Caki2 (cell line): ENCODE results near the gene LCAT. TPM values are rescaled to one million over a fixed set of nuclear protein-coding genes. Genes with fewer than 3 reads are reported as not detected.
"Not testable (repeated sequence)": the region's sequence is repeated elsewhere in the genome, so short reads cannot be mapped to it uniquely, and the experiment has no call there.

Source experiments
- DNase-seq: peaks from one replicate; pipeline ENCODE4 v3.0.0-alpha.2; 2015; ENCODE audit warnings: low read depth
- in situ Hi-C: cut with HindIII; loops from 2 replicates; pipeline ENCODE4 v1.10.0; 2016; ENCODE audit warnings: low sequenced_read_pairs, low pct_unique_long_range_greater_than_20kb, mixed read lengths
- total RNA-seq: library from RNA; depleted of rRNA; stranded (reverse); fragments of >200 nt; shearing (Covaris generic); gene quantifications from 2 replicates; pipeline ENCODE4 v1.2.3, GENCODE V29; 2014; ENCODE audit warnings: low replicate concordance

Gene LCAT
- total RNA-seq, 1 experiment from 2014 or later, result 1.7 TPM

- no peak for DNase-seq
- in situ Hi-C loops, result no loop called here
Measured at GRCh38 chr16:67924140-67924906, 19.6 kb downstream of the LCAT start.

- in situ Hi-C loops, result no loop called here
- no peak for DNase-seq
Measured at GRCh38 chr16:67923414-67924116, 20.4 kb downstream of the LCAT start.

GRCh38 chr16:67922740-67923139, 21.2 kb downstream of the LCAT start:
- in situ Hi-C loops, result no loop called here

GRCh38 chr16:67922221-67922620, 21.7 kb downstream of the LCAT start:
- in situ Hi-C loops, result no loop called here
- DNase-seq, result no peak

More at GRCh38 chr16:67922740-67923139, 21.2 kb downstream of the LCAT start:
- DNase-seq, result no peak

GRCh38 chr16:67919622-67920221, 24.2 kb downstream of the LCAT start:
- in situ Hi-C loops, result no loop called here
- DNase-seq, result no peak

- peak; percentile 41 for DNase-seq
- in situ Hi-C loops, result no loop called here
Measured at GRCh38 chr16:67917852-67918236, 26.1 kb downstream of the LCAT start.

- DNase-seq, result no peak
- in situ Hi-C loops, result no loop called here
Measured at GRCh38 chr16:67917140-67917851, 26.6 kb downstream of the LCAT start.

GRCh38 chr16:67915831-67916723, 27.8 kb downstream of the LCAT start:
- no peak for DNase-seq
- in situ Hi-C loops, result no loop called here

GRCh38 chr16:67915496-67915769, 28.5 kb downstream of the LCAT start:
- DNase-seq, in situ Hi-C loops: not testable (repeated sequence)

- in situ Hi-C loops, result no loop called here
- no peak for DNase-seq
Measured at GRCh38 chr16:67914758-67915495, 29.0 kb downstream of the LCAT start.

GRCh38 chr16:67910158-67910557, 33.8 kb downstream of the LCAT start:
- DNase-seq, result no peak
- in situ Hi-C loops, result no loop called here

GRCh38 chr16:67909056-67909742, 34.7 kb downstream of the LCAT start:
- in situ Hi-C loops, result no loop called here
- no peak for DNase-seq

GRCh38 chr16:67907397-67908180, 36.3 kb downstream of the LCAT start:
- in situ Hi-C loops, result no loop called here
- DNase-seq, result no peak

GRCh38 chr16:67902831-67903230, 41.1 kb downstream of the LCAT start:
- DNase-seq, result no peak
- in situ Hi-C loops, result no loop called here

GRCh38 chr16:67901734-67902133, 42.2 kb downstream of the LCAT start:
- in situ Hi-C loops, result no loop called here
- no peak for DNase-seq

- DNase-seq, result peak; percentile 56
- in situ Hi-C loops, result loop anchor here (25.0 kb wide), 1 partner anchor 165 kb away; no protein-coding TSS in a partner anchor
Measured at GRCh38 chr16:67897231-67897630, 46.7 kb downstream of the LCAT start.
